IPS-18c (cell line): ENCODE results near the gene KRTAP5-6.

Source experiments
- H3K4me3 ChIP-seq: 2 replicates; pipeline ENCODE4 v1.7.0; 2013; ENCODE audit warnings: low read depth, mild to moderate bottlenecking, low read length, moderate library complexity; ENCODE audit not compliant: insufficient read depth
- H3K9me3 ChIP-seq: one replicate; pipeline ENCODE4 v1.6.1; 2013; ENCODE audit warnings: mild to moderate bottlenecking, low read length, moderate library complexity; ENCODE audit not compliant: control insufficient read depth, insufficient read depth

Gene KRTAP5-6

GRCh38 chr11:1691878-1692707 is 4.9 kb upstream of the KRTAP5-6 start:
- Histone ChIP-seq H3K9me3 (no peaks in the 10 kb centered on the region), H3K4me3 (no peak overlapping the region)

GRCh38 chr11:1692708-1693326 is 4.2 kb upstream of the KRTAP5-6 start:
- Histone ChIP-seq H3K4me3 (no peak overlapping the region), H3K9me3 (no peaks in the 10 kb centered on the region)

- Histone ChIP-seq H3K4me3 (peak overlapping the region; percentile 49), H3K9me3 (no peaks in the 10 kb centered on the region)
These were observed 3.5 kb upstream of the KRTAP5-6 start for GRCh38 chr11:1693327-1694063.

- Histone ChIP-seq H3K9me3 (no peaks in the 10 kb centered on the region), H3K4me3 (peak overlapping the region; percentile 49)
These were observed 2.7 kb upstream of the KRTAP5-6 start for GRCh38 chr11:1694064-1694845.

GRCh38 chr11:1694846-1695547 is 2.0 kb upstream of the KRTAP5-6 start:
- Histone ChIP-seq H3K9me3 (no peaks in the 10 kb centered on the region), H3K4me3 (no peak overlapping the region)

GRCh38 chr11:1695548-1696108 is 1.4 kb upstream of the KRTAP5-6 start:
- H3K9me3 ChIP-seq = no peaks in the 10 kb centered on the region
- H3K4me3 ChIP-seq = no peak overlapping the region

- no peak overlapping the region for H3K4me3 ChIP-seq
- no peaks in the 10 kb centered on the region for H3K9me3 ChIP-seq
These were observed 2.8 kb downstream of the KRTAP5-6 start for GRCh38 chr11:1699771-1700170.

- no peaks in the 10 kb centered on the region for H3K9me3 ChIP-seq
- H3K4me3 ChIP-seq = no peak overlapping the region
These were observed 4.3 kb downstream of the KRTAP5-6 start for GRCh38 chr11:1701091-1701807.

GRCh38 chr11:1702506-1702905 is 5.5 kb downstream of the KRTAP5-6 start:
- no peaks in the 10 kb centered on the region for H3K9me3 ChIP-seq
- H3K4me3 ChIP-seq = no peak overlapping the region

GRCh38 chr11:1703146-1703545 is 6.2 kb downstream of the KRTAP5-6 start:
- Histone ChIP-seq H3K4me3 (no peak overlapping the region), H3K9me3 (no peaks in the 10 kb centered on the region)

GRCh38 chr11:1705126-1706052 is 8.4 kb downstream of the KRTAP5-6 start:
- no peak overlapping the region for H3K4me3 ChIP-seq
- H3K9me3 ChIP-seq = no peaks in the 10 kb centered on the region

GRCh38 chr11:1706634-1707400 is 9.8 kb downstream of the KRTAP5-6 start:
- H3K4me3 ChIP-seq = no peak overlapping the region
- peaks cover under 1% of the 10 kb centered on the region for H3K9me3 ChIP-seq

- Histone ChIP-seq H3K4me3 (no peak overlapping the region), H3K9me3 (peaks cover 2% of the 10 kb centered on the region)
These were observed 10.8 kb downstream of the KRTAP5-6 start for GRCh38 chr11:1707751-1708150.

- no peak overlapping the region for H3K4me3 ChIP-seq
- peaks cover 2% of the 10 kb centered on the region for H3K9me3 ChIP-seq
These were observed 11.7 kb downstream of the KRTAP5-6 start for GRCh38 chr11:1708716-1709115.
